Neural cell (in vitro differentiated cells): ENCODE results near the gene SPDL1. TPM values are rescaled to one million over a fixed set of nuclear protein-coding genes. Genes with fewer than 3 reads are reported as not detected.
A peak's percentile ranks its signal among the peaks of the same experiment; 100 is the strongest.

Experiments
- H2AFZ ChIP-seq: fragments of 200-600, 300-800 bp; sonication (generic), shearing (Covaris generic); 2 replicates; pipeline ENCODE4 v1.6.0; 2014; ENCODE audit warnings: low read depth, mild to moderate bottlenecking, antibody characterized with exemption, low read length, moderate library complexity
- H3F3A ChIP-seq: fragments of 200-600 bp; shearing (Covaris generic); 2 replicates; pipeline ENCODE4 v1.6.1; 2016; ENCODE audit warnings: mild to moderate bottlenecking, moderate library complexity, mixed read lengths, antibody characterized with exemption, low read length; ENCODE audit not compliant: insufficient read depth, poor library complexity, severe bottlenecking
- H3K27ac ChIP-seq: fragments of 200-600, 300-800 bp; sonication (generic), shearing (Covaris generic); 2 replicates; pipeline ENCODE4 v1.5.1; 2014; ENCODE audit warnings: mild to moderate bottlenecking, low read length, moderate library complexity
- H3K27me3 ChIP-seq: fragments of 300-800, 200-600 bp; sonication (generic), shearing (Covaris generic); 2 replicates; pipeline ENCODE4 v1.6.0; 2014; ENCODE audit warnings: mild to moderate bottlenecking, low read depth, low read length, moderate library complexity; ENCODE audit not compliant: insufficient read depth
- H3K36me3 ChIP-seq: fragments of 300-800, 200-600 bp; sonication (generic), shearing (Covaris generic); 2 replicates; pipeline ENCODE4 v1.5.1; 2014; ENCODE audit warnings: mild to moderate bottlenecking, antibody characterized with exemption, low read length, moderate library complexity; ENCODE audit not compliant: insufficient read depth
- H3K4me2 ChIP-seq: fragments of 300-800, 200-600 bp; sonication (generic), shearing (Covaris generic); 2 replicates; pipeline ENCODE4 v1.6.0; 2014; ENCODE audit warnings: mild to moderate bottlenecking, low read length
- H3K4me3 ChIP-seq: fragments of 300-800, 200-600 bp; sonication (generic), shearing (Covaris generic); 2 replicates; pipeline ENCODE4 v1.5.1; 2014; ENCODE audit warnings: mild to moderate bottlenecking, low read length, moderate library complexity
- H3K79me2 ChIP-seq: fragments of 200-600 bp; shearing (Covaris generic); replicated peaks from 2 replicates; pipeline ENCODE4 v1.6.0; 2014; ENCODE audit warnings: mild to moderate bottlenecking, low read length, moderate library complexity; ENCODE audit not compliant: insufficient read depth
- H3K9ac ChIP-seq: fragments of 300-800, 200-600 bp; sonication (generic), shearing (Covaris generic); 2 replicates; pipeline ENCODE4 v1.6.1; 2016; ENCODE audit warnings: mild to moderate bottlenecking, low read length, mixed read lengths
- H3K9me2 ChIP-seq: fragments of 200-600 bp; shearing (Covaris generic); 2 replicates; pipeline ENCODE4 v1.6.1; 2016; ENCODE audit warnings: mild to moderate bottlenecking, low read length, mixed read lengths; ENCODE audit not compliant: insufficient read depth
- H3K9me3 ChIP-seq: fragments of 200-600, 300-800 bp; sonication (generic), shearing (Covaris generic); 2 replicates; pipeline ENCODE4 v1.6.1; 2016; ENCODE audit warnings: mild to moderate bottlenecking, mixed run types, low read length, moderate library complexity, mixed read lengths
- H4K20me1 ChIP-seq: fragments of 200-600 bp; shearing (Covaris generic); 2 replicates; pipeline ENCODE4 v1.6.1; 2016; ENCODE audit warnings: mild to moderate bottlenecking, mixed run types; ENCODE audit not compliant: insufficient read depth
- CTCF ChIP-seq: fragments of 450-650 bp; IDR thresholded peaks from 2 replicates; pipeline ENCODE4 v1.5.1; 2014; ENCODE audit warnings: antibody characterized with exemption, mild to moderate bottlenecking, moderate library complexity; ENCODE audit not compliant: poor library complexity, severe bottlenecking
- MXI1 ChIP-seq: fragments of 450-650 bp; conservative IDR thresholded peaks from 2 replicates; pipeline ENCODE4 v1.6.1; 2014; ENCODE audit warnings: antibody characterized with exemption, mild to moderate bottlenecking; ENCODE audit not compliant: poor library complexity, severe bottlenecking
- POLR2AphosphoS5 ChIP-seq: IDR thresholded peaks from 2 replicates; pipeline ENCODE4 v1.6.1; 2012
- RAD21 ChIP-seq: fragments of 450-650 bp; conservative IDR thresholded peaks from 2 replicates; pipeline ENCODE4 v1.6.1; 2014; ENCODE audit warnings: antibody characterized with exemption, mild to moderate bottlenecking, moderate library complexity
- REST ChIP-seq: IDR thresholded peaks from 2 replicates; pipeline ENCODE4 v1.6.1; 2012; ENCODE audit warnings: borderline replicate concordance
- SMC3 ChIP-seq: fragments of 450-650 bp; conservative IDR thresholded peaks from 2 replicates; pipeline ENCODE4 v1.6.1; 2014; ENCODE audit warnings: antibody characterized with exemption, mild to moderate bottlenecking, moderate library complexity; ENCODE audit not compliant: poor library complexity
- polyA minus RNA-seq: library from RNA; depleted of rRNA, polyadenylated mRNA; stranded (reverse); fragments of >200 nt; gene quantifications from 2 replicates; pipeline ENCODE4 v1.2.3, GENCODE V29; 2014
- polyA plus RNA-seq: library from polyadenylated mRNA; depleted of rRNA; stranded (reverse); fragments of >200 nt; gene quantifications from 2 replicates; pipeline ENCODE4 v1.2.3, GENCODE V29; 2014

SPDL1 gene
- polyA plus RNA-seq (26.0 and 26.6 TPM in 2 replicates), polyA minus RNA-seq (30.7 and 54.9 TPM in 2 replicates)

- Histone ChIP-seq H3K27me3 (no peaks in the 10 kb centered on the region), H3K27ac (peak within 1 kb of the TSS; percentile 56), H3K79me2 (peaks cover 13% of the 10 kb centered on the region)
Observed at GRCh38 chr5:169583424-169584220, at the start of gene SPDL1. SPDL1 (plus strand) TSS chr5:169583773; CDS start chr5:169588417, 4,644 bp downstream.

More at GRCh38 chr5:169583424-169584220, at the start of gene SPDL1:
- peak within 1 kb of the TSS; percentile 78 for H3K9ac ChIP-seq
- no peaks in the 10 kb centered on the region for H4K20me1 ChIP-seq
- no peaks in the 10 kb centered on the region for H3F3A ChIP-seq
- H2AFZ ChIP-seq, result peak within 1 kb of the TSS; percentile 86
- H3K4me2 ChIP-seq, result peak within 1 kb of the TSS; percentile 62
- TF ChIP-seq REST (no peak), RAD21 (peak; percentile 46), MXI1 (peak; percentile 91), SMC3 (peak; percentile 57), POLR2AphosphoS5 (peak; percentile 69), CTCF (no peak)
- no peaks in the 10 kb centered on the region for H3K9me2 ChIP-seq
- H3K36me3 ChIP-seq, result no peaks in the 10 kb centered on the region
- peak within 1 kb of the TSS; percentile 82 for H3K4me3 ChIP-seq
- no peaks in the 10 kb centered on the region for H3K9me3 ChIP-seq
